Mammary epithelial cell (primary cell): ENCODE measurements around the gene MGA.

ENCODE experiments used
- CTCF ChIP-seq, 2 donors: IDR thresholded peaks in 1 of 2; conservative IDR thresholded peaks in 1 of 2; 2 replicates each; pipeline ENCODE4 v1.5.1; 2011 to 2012; ENCODE audit warnings: inconsistent platforms in 2 of 2, low read length in 2 of 2, mild to moderate bottlenecking in 2 of 2, control low read depth in 1 of 2, low read depth in 1 of 2; ENCODE audit not compliant: insufficient read depth in 1 of 2; ENCODE audit errors: extremely low read depth in 1 of 2
- EZH2 ChIP-seq: IDR thresholded peaks from 2 replicates; pipeline ENCODE4 v1.6.1; 2012; ENCODE audit warnings: low read length, inconsistent platforms, borderline replicate concordance

DNA sequence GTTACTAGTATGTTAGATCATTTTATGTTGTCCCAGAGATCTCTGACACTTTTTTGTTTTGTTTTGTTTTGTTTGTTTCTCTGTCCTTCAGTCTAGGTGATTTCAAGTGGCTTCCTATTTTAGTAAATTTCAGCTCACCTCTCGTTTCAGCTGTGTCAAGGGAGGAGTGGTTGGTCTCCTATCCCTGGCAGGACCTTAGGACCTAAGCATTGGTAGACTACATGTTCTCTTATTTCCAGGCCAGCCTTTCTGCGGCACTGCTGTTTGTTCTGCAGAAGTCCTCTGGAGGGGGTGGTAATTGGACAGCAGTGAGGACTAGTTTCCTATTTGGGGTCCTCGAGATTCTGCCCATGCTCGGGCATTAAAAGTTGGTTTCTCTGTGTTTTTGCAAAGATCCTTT is 31.8 kb downstream of the MGA start:
- no peak for TF ChIP-seq EZH2
- no peak for TF ChIP-seq CTCF (conservative IDR thresholded peaks at IDR 0.05 in 1 of 2, IDR thresholded peaks at IDR 0.05 in 1 of 2; ENCODE audit: extremely low read depth in 1 of 2, insufficient read depth in 1 of 2, low read depth in 1 of 2, low read length in 2 of 2)
